CD4-positive, alpha-beta T cell treated with Interleukin-6 for 4 hours (primary cell): ENCODE data around the gene DGKH.

Experiments
- DNase-seq: peaks from one replicate; pipeline ENCODE4 v3.0.0-alpha.2; 2020; ENCODE audit warnings: mixed read lengths

Gene DGKH, protein sequence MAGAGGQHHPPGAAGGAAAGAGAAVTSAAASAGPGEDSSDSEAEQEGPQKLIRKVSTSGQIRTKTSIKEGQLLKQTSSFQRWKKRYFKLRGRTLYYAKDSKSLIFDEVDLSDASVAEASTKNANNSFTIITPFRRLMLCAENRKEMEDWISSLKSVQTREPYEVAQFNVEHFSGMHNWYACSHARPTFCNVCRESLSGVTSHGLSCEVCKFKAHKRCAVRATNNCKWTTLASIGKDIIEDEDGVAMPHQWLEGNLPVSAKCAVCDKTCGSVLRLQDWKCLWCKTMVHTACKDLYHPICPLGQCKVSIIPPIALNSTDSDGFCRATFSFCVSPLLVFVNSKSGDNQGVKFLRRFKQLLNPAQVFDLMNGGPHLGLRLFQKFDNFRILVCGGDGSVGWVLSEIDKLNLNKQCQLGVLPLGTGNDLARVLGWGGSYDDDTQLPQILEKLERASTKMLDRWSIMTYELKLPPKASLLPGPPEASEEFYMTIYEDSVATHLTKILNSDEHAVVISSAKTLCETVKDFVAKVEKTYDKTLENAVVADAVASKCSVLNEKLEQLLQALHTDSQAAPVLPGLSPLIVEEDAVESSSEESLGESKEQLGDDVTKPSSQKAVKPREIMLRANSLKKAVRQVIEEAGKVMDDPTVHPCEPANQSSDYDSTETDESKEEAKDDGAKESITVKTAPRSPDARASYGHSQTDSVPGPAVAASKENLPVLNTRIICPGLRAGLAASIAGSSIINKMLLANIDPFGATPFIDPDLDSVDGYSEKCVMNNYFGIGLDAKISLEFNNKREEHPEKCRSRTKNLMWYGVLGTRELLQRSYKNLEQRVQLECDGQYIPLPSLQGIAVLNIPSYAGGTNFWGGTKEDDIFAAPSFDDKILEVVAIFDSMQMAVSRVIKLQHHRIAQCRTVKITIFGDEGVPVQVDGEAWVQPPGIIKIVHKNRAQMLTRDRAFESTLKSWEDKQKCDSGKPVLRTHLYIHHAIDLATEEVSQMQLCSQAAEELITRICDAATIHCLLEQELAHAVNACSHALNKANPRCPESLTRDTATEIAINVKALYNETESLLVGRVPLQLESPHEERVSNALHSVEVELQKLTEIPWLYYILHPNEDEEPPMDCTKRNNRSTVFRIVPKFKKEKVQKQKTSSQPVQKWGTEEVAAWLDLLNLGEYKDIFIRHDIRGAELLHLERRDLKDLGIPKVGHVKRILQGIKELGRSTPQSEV

DNA sequence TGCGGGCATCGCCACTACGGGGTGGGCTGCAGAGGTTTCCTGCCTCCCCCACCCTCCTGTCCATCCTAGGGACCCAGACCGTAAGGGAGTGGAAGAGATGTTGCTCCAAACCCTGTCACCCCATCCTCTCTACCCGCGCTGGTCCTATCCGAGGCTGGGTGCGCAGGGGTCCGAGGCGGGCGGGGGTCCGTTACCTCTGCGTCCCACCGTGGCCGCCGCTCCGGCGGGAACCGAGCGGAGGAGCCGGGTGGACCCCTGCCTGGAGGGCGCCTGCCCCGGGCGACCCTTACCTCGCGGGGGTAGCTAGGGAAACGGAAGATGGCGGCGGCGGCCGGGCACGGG, at the start of gene DGKH:
DGKH (plus strand) TSS at position 307 of the 342 bp plus-strand sequence. CDS start 126 bp downstream, outside the sequence.
- DNase-seq, result peak; percentile 11

DNA sequence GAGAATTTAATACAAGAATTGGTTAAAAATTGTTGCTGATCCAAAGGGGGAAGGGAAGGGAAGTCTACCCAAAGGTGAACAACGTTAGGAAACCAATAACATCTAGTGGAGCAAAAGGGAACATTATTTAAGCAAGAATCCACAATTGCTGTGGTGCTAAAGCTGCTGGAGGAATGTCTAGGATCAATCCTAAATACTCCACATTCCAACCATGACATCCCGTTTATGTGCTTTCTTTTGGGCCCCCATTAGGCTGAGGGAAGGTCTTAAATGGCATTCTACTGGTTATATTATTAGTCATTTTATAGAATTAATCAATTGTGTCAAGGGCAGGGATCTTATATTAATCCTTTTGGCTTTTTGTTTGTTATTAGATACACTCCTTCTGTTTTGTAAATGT, 47.6 kb upstream of the DGKH start:
- DNase-seq, result no peak

GRCh38 chr13:42001580-42001979, 46.9 kb upstream of the DGKH start:
- no peak for DNase-seq

DNA sequence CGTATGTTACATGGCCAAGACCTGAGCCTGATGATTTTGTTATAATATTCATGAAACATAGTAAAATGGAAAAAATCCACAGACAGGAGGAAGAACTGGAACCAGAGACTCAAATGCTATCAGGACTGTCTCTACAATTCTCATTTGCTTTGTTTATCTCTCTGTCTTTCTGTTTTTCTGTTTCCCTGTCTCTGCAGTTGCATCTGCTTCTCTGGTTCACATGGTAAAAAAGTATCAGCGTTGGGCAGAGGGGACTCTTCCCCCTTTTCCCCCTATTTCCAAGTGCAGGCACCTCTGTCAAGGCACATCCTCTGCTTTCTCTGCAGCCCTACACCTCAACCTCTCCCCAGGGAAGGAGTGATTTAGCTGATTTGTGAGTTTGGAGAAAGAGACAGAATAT, 46.4 kb upstream of the DGKH start:
- DNase-seq, result no peak

DNA sequence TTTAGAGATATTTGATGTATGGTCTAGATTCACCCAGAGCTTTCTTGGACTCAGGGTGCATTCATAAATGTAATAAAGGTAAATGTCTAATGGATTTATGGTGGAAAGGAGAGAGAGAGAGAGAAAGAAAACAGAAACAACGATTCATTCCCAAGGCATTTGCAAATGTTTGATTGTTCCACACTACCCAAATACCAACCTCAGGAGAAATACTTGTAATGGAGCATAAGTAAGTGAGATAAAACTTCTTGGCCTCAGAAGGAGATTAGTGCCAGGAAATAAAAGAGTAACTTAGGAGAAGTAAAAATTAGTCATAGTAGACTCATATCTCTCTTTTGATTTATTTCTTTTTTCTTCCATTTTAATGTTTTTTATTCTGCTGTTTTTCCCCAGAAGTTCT, 40.6 kb upstream of the DGKH start:
- DNase-seq, result no peak

GRCh38 chr13:42009057-42009456, 39.4 kb upstream of the DGKH start:
- no peak for DNase-seq

DNA sequence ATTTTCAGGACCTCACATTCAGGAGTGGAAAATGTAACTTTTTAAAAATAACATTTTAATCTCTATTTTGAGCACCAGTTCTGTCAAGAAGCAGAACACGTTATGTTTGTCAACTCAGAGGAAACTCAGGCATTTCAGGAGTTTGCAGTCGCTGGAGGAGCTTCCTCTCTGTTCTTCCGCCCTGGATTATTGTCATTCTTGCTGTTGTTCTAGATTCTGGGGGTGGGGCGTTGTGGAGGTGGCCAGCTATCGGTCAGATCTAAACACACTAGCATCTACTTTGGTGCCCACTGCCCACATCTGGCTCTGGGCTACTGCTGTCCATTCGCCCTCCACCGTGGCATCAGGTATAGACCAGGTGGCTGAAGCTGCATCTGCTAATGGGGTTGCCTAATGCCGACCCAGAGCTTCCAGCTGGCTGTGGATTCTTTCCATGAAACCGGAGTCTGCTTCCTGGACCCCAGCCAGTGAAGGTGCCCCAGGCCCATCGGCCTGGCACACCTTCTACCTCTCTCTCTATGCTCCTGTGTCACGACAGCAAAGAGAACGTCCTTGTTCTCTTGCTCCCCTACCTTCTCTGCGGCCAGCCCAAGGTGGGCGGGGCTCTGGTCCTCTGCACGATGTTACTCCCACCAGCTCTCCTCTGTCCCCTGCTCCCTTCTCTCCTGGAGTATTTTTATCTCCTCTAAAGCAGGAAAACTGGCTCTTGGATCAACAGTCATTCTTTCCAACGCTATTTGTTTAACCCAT, 36.7 kb upstream of the DGKH start:
- DNase-seq, result no peak

DNA sequence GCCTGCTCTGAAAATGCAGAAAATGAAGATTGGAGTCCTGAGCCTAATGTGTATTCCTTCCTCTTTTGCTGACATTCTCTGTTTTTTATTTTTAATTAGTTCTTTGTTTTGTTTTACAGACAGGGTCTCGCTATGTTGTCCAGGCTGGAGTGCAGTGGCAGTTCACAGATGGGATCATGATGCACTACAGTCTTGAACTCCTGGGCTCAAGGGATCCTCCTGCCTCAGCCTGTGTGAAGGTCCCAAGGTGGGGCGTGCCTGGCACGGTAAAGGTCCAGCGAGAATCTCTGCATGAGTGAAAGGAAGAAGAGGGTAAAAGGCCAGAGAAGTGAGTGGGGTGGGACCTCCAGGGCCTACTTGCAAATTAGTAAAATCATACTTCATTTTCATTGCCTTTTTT, 34.3 kb upstream of the DGKH start:
- no peak for DNase-seq

GRCh38 chr13:42017264-42017663, 31.2 kb upstream of the DGKH start:
- no peak for DNase-seq

- DNase-seq, result no peak
Observed at GRCh38 chr13:42021851-42022250, 26.6 kb upstream of the DGKH start.

GRCh38 chr13:42022336-42022735, 26.1 kb upstream of the DGKH start:
- no peak for DNase-seq

DNA sequence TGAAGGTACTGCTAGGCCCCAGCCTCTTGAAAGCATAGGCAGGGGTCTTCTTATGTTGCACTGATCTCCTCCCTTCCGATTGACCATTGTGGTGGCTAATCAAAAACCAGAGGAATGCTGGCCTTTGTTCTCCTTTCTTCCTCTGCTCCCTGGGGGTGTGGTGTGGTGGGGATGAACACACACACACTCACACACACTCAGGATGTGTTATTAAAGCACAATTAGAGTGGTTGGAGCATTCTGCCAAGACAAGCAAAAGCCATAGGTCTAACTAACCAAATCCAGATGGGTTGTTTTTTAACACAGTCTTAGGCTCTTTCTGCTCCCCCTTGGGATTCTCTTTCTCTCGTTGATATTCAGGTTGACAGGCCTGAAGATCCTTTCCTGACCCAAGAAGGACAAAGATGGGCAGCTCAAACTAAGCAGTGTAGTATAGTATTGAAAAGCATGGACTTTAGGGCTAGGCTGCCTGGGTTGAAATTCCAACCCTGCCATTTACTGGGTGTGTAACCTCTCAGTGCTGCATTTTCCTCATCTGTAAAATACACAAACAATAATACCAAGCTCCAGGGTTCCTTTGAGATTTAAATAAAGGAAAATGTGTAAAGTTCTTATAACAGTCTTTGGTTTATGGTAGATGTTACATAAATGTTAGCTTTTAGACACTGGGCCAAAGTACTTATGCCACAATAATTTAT, 25.5 kb upstream of the DGKH start:
- no peak for DNase-seq

- no peak for DNase-seq
Observed at GRCh38 chr13:42027286-42027685, 21.2 kb upstream of the DGKH start.

- no peak for DNase-seq
Observed at GRCh38 chr13:42028113-42028799, 20.2 kb upstream of the DGKH start.

GRCh38 chr13:42035905-42036521, 12.4 kb upstream of the DGKH start:
- no peak for DNase-seq

DNA sequence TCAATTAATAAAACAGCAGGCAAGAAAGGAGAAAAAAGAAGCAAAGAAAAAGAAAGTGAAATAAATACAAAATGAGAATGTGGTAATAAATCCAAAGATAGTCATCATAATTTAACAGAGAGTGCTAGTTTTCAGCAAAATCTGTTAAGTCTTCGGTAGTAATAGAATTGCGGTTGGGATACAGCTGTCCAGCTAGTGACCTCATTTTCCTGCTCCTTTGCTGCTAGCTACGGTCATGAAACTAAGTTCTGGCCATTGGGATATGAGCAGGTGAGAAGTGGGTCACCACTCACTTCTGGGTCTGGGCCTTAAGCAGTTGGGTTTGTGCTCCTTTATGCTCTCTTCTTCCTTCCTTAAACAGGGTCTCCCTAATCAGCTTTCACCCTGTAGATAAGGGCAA, 11.7 kb upstream of the DGKH start:
- DNase-seq, result no peak

GRCh38 chr13:42038661-42039456, 9.6 kb upstream of the DGKH start:
- DNase-seq, result no peak

- DNase-seq, result peak; percentile 11
Observed at GRCh38 chr13:42039457-42039945, 8.9 kb upstream of the DGKH start.

DNA sequence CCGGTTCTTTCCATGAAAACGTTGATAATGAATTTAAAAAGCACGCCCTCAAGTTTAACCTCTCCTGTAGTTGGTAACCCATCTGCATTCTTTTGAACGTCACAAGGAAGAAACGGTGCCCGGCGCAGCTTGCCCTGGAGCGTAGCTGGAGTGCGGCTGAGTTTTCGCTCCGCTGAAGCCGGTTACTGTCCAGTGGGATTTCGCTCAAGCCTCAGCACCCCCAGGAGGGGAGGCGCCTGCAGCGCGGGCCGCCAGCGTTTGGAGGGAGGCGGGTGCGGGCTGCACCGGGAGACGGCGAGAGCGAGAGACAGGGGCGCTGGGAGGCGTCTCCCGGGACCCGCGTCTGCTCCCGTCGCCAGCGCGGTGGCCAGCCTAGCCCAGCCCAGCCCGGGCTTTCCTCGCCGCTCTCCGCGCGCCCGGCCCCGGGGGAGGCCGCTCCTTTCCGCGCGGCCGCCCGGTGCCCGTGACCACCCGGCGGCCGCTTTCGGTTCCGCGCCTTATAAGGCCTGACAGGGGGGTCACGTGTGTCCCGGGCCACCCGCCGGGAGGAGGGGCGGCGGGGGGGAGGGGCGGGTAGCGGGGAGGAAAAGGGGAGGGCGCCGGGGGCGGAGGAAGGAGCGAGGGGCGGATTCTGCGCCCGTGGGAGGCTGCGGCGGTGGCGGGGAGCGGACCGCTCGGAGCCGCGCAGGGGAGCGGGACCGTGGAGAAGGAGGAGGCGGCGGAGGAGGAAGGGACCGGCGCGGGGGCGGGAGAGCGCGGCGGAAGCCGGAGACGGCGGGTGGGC, 8.3 kb upstream of the DGKH start:
- DNase-seq, result peak; percentile 96
